ENCODE data around the gene TBC1D8. TPM values are rescaled to one million over a fixed set of nuclear protein-coding genes. Genes with fewer than 3 reads are reported as not detected.

Gene TBC1D8
- total RNA-seq, 3 donors from 2014 or later (not counting 1 experiment from before 2014, with no cell fraction given) = 2.2 to 8.7 (median 5.1) TPM

- Histone ChIP-seq H3K36me3 (ENCODE audit: control insufficient read depth, insufficient read depth, low read length) (no peaks in the 10 kb centered on the region), H3K4me1 (ENCODE audit: control insufficient read depth, insufficient read depth, low read length) (peaks cover 3% of the 10 kb centered on the region), H3K9me3 (ENCODE audit: control insufficient read depth, insufficient read depth, low read length) (no peaks in the 10 kb centered on the region), H3K4me3 (ENCODE audit: low read length) (no peak overlapping the region), H3K27ac (ENCODE audit: low read length) (no peak overlapping the region), H3K27me3 (ENCODE audit: control insufficient read depth, insufficient read depth, low read length) (no peaks in the 10 kb centered on the region)
- Mint-ChIP-seq H3K36me3 (no peaks in the 10 kb centered on the region), H3K4me3 (no peak overlapping the region), H3K9me3 (no peaks in the 10 kb centered on the region), H3K27ac (no peak overlapping the region), H3K4me1 (no peaks in the 10 kb centered on the region), H3K27me3 (ENCODE audit: low read depth in 2 of 2) (peaks cover 3 to 6% of the 10 kb centered on the region in 2 donors)
- no peak for TF ChIP-seq CTCF (IDR thresholded peaks at IDR 0.05)
- DNase-seq (no peak), ATAC-seq (no peak)
- 73% methylated on average over 19 of the region's 19 CpGs for WGBS (ENCODE audit: insufficient coverage)
- intact Hi-C loops (cut with micrococcal nuclease) = no loop called here
Observed at GRCh38 chr2:100976645-100977391, 174.4 kb downstream of the TBC1D8 start.

- intact Hi-C loops (cut with micrococcal nuclease) = no loop called here
- WGBS (ENCODE audit: insufficient coverage) = 95% methylated on average over 6 of the region's 6 CpGs
- Histone ChIP-seq H3K4me3 (ENCODE audit: low read length) (no peak overlapping the region), H3K27me3 (ENCODE audit: control insufficient read depth, insufficient read depth, low read length) (no peaks in the 10 kb centered on the region), H3K9me3 (ENCODE audit: control insufficient read depth, insufficient read depth, low read length) (no peaks in the 10 kb centered on the region), H3K36me3 (ENCODE audit: control insufficient read depth, insufficient read depth, low read length) (no peaks in the 10 kb centered on the region), H3K27ac (ENCODE audit: low read length) (no peak overlapping the region), H3K4me1 (ENCODE audit: control insufficient read depth, insufficient read depth, low read length) (peaks cover 3% of the 10 kb centered on the region)
- ATAC-seq = no peak
- Mint-ChIP-seq H3K27ac (no peak overlapping the region), H3K36me3 (no peaks in the 10 kb centered on the region), H3K4me1 (no peaks in the 10 kb centered on the region), H3K27me3 (ENCODE audit: low read depth in 2 of 2) (peaks cover 4 to 5% of the 10 kb centered on the region in 2 donors), H3K9me3 (no peaks in the 10 kb centered on the region), H3K4me3 (no peak overlapping the region)
- no peak for TF ChIP-seq CTCF (IDR thresholded peaks at IDR 0.05)
- DNase-seq = no peak
Observed at GRCh38 chr2:100976061-100976460, 175.1 kb downstream of the TBC1D8 start.

DNA sequence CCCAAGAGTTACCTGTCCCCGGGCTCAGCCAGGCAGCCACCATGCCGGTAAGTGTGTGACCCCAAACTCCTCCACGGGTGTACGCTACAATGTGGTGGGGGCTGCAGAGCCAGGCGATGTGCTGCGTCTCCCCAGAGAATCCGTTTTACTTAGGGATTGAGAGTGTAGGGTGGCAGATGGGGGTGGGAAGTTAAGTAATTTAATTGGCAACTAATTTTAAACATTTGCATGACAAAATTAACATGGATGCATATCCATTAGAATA, 175.7 kb downstream of the TBC1D8 start:
- Histone ChIP-seq H3K27ac (ENCODE audit: low read length) (no peak overlapping the region), H3K4me3 (ENCODE audit: low read length) (no peak overlapping the region), H3K36me3 (ENCODE audit: control insufficient read depth, insufficient read depth, low read length) (no peaks in the 10 kb centered on the region), H3K9me3 (ENCODE audit: control insufficient read depth, insufficient read depth, low read length) (no peaks in the 10 kb centered on the region), H3K4me1 (ENCODE audit: control insufficient read depth, insufficient read depth, low read length) (peaks cover 3% of the 10 kb centered on the region), H3K27me3 (ENCODE audit: control insufficient read depth, insufficient read depth, low read length) (no peaks in the 10 kb centered on the region)
- H3K36me3 Mint-ChIP-seq = no peaks in the 10 kb centered on the region
- ATAC-seq = no peak
- H3K4me1 Mint-ChIP-seq = no peaks in the 10 kb centered on the region
- H3K27me3 Mint-ChIP-seq (ENCODE audit: low read depth in 2 of 2) = peaks cover 0 to 5% of the 10 kb centered on the region in 2 donors
- no peak for DNase-seq
- no peak for TF ChIP-seq CTCF (IDR thresholded peaks at IDR 0.05)
- no peak overlapping the region for H3K27ac Mint-ChIP-seq
- WGBS (ENCODE audit: insufficient coverage) = 96% methylated on average over 7 of the region's 7 CpGs
- H3K9me3 Mint-ChIP-seq = no peaks in the 10 kb centered on the region
- no peak overlapping the region for H3K4me3 Mint-ChIP-seq
- intact Hi-C loops (cut with micrococcal nuclease) = no loop called here
